SK-N-MC (cell line): ENCODE results near the gene PRAMEF9.
"Not testable (repeated sequence)": the region's sequence is repeated elsewhere in the genome, so short reads cannot be mapped to it uniquely, and the experiment has no call there.

Source experiments
- DNase-seq: peaks from one replicate; pipeline ENCODE4 v3.0.0-alpha.2; 2011; ENCODE audit warnings: low read depth, low spot score
- H3K27ac ChIP-seq: fragments of 200-600 bp; sonication (generic); 2 replicates; pipeline ENCODE4 v1.5.1; 2016; ENCODE audit warnings: mixed run types
- H3K36me3 ChIP-seq: fragments of 200-600 bp; sonication (generic); 2 replicates; pipeline ENCODE4 v1.6.1; 2017; ENCODE audit warnings: antibody characterized with exemption, low read length, mixed read lengths; ENCODE audit not compliant: insufficient read depth
- H3K4me3 ChIP-seq: fragments of 200-600 bp; sonication (generic); 2 replicates; pipeline ENCODE4 v1.5.1; 2016
- H3K9ac ChIP-seq: fragments of 200-600 bp; sonication (generic); 2 replicates; pipeline ENCODE4 v1.8.0; 2017; ENCODE audit warnings: mixed run types, mixed read lengths; ENCODE audit not compliant: insufficient read length
- H3K9me3 ChIP-seq: fragments of 200-600 bp; sonication (generic); 2 replicates; pipeline ENCODE4 v1.6.1; 2017; ENCODE audit warnings: low read depth, mild to moderate bottlenecking, antibody characterized with exemption, low read length, moderate library complexity, mixed read lengths
- EZH2 ChIP-seq: fragments of 200-600 bp; sonication (generic); IDR thresholded peaks from one replicate; pipeline ENCODE4 v1.6.1; 2017; ENCODE audit warnings: antibody characterized with exemption
- FOXP2 ChIP-seq: optimal IDR thresholded peaks from 2 replicates; pipeline ENCODE3; 2011; ENCODE audit warnings: mild to moderate bottlenecking, moderate library complexity; ENCODE audit not compliant: insufficient read depth; ENCODE audit errors: extremely low read length, control extremely low read depth
- POLR2AphosphoS5 ChIP-seq: IDR thresholded peaks from 2 replicates; pipeline ENCODE4 v1.6.1; 2012; ENCODE audit warnings: mild to moderate bottlenecking, low read depth, low read length, borderline replicate concordance

Gene PRAMEF9

DNA sequence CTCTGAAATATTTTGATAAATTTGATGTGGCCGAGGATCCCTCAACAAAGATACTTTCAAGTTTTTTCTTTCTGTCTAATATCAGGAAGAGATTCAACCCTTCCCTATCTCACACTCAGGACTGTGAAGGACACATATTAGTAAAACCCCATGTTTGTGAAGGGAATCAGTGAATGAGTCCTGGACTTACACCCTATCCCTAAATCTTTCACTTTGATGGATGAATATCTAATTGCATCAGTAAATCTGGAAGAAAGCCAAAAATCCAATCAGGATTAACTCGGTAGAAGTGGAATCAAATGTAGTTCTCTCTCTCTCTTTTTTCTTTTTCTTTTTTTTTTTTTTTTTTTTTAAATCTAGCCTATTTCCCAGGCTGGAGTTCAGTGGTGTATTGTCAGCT is at the start of gene PRAMEF9:
Gene PRAMEF9 (plus strand): TSS at position 301 of the 400 bp plus-strand sequence. CDS start 3,433 bp downstream, outside the sequence.
- H3K9ac ChIP-seq, H3K9me3 ChIP-seq, H3K4me3 ChIP-seq, H3K27ac ChIP-seq, DNase-seq, H3K36me3 ChIP-seq: not testable (repeated sequence)

GRCh38 chr1:13155909-13156308 is 15.7 kb upstream of the PRAMEF9 start, which contains the start of gene PRAMEF26:
TSS of gene PRAMEF26 (minus strand) at chr1:13156009. CDS start at chr1:13153095, 2,914 bp downstream.
- not testable (repeated sequence) for H3K4me3 ChIP-seq, H3K36me3 ChIP-seq, H3K9me3 ChIP-seq, H3K9ac ChIP-seq, DNase-seq, H3K27ac ChIP-seq

GRCh38 chr1:13165531-13165930 is 6.1 kb upstream of the PRAMEF9 start, which contains the start of gene HNRNPCL4:
TSS of gene HNRNPCL4 (minus strand) at chr1:13165631. CDS start at chr1:13165467, 164 bp downstream.
- not testable (repeated sequence) for H3K9ac ChIP-seq, H3K27ac ChIP-seq, H3K9me3 ChIP-seq, DNase-seq, H3K4me3 ChIP-seq, H3K36me3 ChIP-seq

DNA sequence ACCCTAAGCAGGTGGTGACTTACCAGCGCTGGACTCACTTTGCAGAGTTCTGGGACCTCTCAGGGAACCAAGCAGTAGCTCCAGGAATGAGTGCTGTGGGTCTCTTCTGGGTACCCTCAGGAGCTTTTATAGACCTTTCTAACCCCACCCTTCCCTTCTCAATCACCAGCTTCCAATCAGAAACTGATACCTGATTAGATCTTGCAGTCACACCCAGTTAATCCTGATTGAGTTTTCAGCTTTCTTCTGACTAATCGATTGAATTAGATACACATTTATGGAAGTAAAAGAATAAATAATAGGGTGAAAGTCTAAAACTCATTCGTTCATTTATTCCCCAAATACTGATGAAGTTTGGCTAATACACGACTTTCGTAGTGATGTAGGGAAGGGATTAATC is 29.7 kb downstream of the PRAMEF9 start, which contains the start of gene PRAMEF13:
Gene PRAMEF13 (minus strand): TSS at position 101 of the 400 bp plus-strand sequence. CDS start 1,820 bp downstream, outside the sequence.
- not testable (repeated sequence) for H3K4me3 ChIP-seq, H3K36me3 ChIP-seq, DNase-seq, H3K9ac ChIP-seq, H3K9me3 ChIP-seq, H3K27ac ChIP-seq

- H3K36me3 ChIP-seq, H3K4me3 ChIP-seq, H3K9me3 ChIP-seq, H3K9ac ChIP-seq, DNase-seq, H3K27ac ChIP-seq: not testable (repeated sequence)
Observed at GRCh38 chr1:13208712-13209111, 37.1 kb downstream of the PRAMEF9 start.

- H3K4me3 ChIP-seq, H3K36me3 ChIP-seq, H3K27ac ChIP-seq, H3K9ac ChIP-seq, DNase-seq, H3K9me3 ChIP-seq: not testable (repeated sequence)
Observed at GRCh38 chr1:13216619-13217018, 45.0 kb downstream of the PRAMEF9 start.

DNA sequence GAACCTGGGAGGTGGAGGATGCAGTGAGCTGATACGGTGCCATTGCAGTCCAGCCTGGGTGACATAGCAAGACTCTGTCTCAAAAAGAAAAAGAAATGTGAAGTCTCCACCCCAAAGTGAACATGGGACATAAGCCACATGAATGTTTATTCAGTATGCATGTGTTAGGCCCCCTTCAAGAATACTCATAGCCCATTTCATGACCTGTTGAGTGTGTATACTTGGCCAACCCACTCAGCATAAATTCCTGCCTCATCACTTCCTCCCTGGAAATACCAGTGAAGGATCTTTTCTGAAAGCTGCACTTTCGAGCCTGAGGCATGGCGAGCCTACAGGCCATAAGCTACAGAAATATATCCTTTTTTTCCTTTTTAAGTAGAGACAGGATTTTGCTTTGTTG is 47.6 kb downstream of the PRAMEF9 start:
- not testable (repeated sequence) for H3K9me3 ChIP-seq, DNase-seq, H3K36me3 ChIP-seq, H3K27ac ChIP-seq, H3K4me3 ChIP-seq, H3K9ac ChIP-seq

GRCh38 chr1:13222788-13223187 is 51.1 kb downstream of the PRAMEF9 start:
- not testable (repeated sequence) for H3K9me3 ChIP-seq, H3K9ac ChIP-seq, H3K4me3 ChIP-seq, H3K36me3 ChIP-seq, H3K27ac ChIP-seq, DNase-seq

- no peak overlapping the region for H3K9ac ChIP-seq
- no peaks in the 10 kb centered on the region for H3K9me3 ChIP-seq
- no peak overlapping the region for H3K4me3 ChIP-seq
- no peak overlapping the region for H3K27ac ChIP-seq
- DNase-seq: no peak
- no peak for TF ChIP-seq FOXP2
- TF ChIP-seq POLR2AphosphoS5: no peak
- TF ChIP-seq EZH2: no peak
- H3K36me3 ChIP-seq: no peaks in the 10 kb centered on the region
Observed at GRCh38 chr1:13224480-13225060, 52.9 kb downstream of the PRAMEF9 start.

- H3K36me3 ChIP-seq, H3K9me3 ChIP-seq, H3K9ac ChIP-seq, H3K4me3 ChIP-seq, H3K27ac ChIP-seq, DNase-seq: not testable (repeated sequence)
Observed at GRCh38 chr1:13225675-13226204, 54.1 kb downstream of the PRAMEF9 start, which contains the start of gene PRAMEF18. TSS of gene PRAMEF18 (minus strand) at chr1:13226154. CDS start at chr1:13226106, 48 bp downstream.

GRCh38 chr1:13227271-13228055 is 55.8 kb downstream of the PRAMEF9 start:
- DNase-seq, H3K4me3 ChIP-seq, H3K9me3 ChIP-seq, H3K36me3 ChIP-seq, H3K9ac ChIP-seq, H3K27ac ChIP-seq: not testable (repeated sequence)
